GM10266 (cell line): ENCODE data around the gene DUSP9.
"Not testable (repeated sequence)": the region's sequence is repeated elsewhere in the genome, so short reads cannot be mapped to it uniquely, and the experiment has no call there.

ENCODE experiments used
- DNase-seq: peaks from one replicate; pipeline ENCODE4 v3.0.0; 2012; ENCODE audit errors: extremely low spot score
- CTCF ChIP-seq: IDR thresholded peaks from 2 replicates; pipeline ENCODE4 v1.5.1; 2012; ENCODE audit warnings: mild to moderate bottlenecking, low read depth; ENCODE audit not compliant: control insufficient read depth, insufficient read depth; ENCODE audit errors: missing control alignments

Gene DUSP9

DNA sequence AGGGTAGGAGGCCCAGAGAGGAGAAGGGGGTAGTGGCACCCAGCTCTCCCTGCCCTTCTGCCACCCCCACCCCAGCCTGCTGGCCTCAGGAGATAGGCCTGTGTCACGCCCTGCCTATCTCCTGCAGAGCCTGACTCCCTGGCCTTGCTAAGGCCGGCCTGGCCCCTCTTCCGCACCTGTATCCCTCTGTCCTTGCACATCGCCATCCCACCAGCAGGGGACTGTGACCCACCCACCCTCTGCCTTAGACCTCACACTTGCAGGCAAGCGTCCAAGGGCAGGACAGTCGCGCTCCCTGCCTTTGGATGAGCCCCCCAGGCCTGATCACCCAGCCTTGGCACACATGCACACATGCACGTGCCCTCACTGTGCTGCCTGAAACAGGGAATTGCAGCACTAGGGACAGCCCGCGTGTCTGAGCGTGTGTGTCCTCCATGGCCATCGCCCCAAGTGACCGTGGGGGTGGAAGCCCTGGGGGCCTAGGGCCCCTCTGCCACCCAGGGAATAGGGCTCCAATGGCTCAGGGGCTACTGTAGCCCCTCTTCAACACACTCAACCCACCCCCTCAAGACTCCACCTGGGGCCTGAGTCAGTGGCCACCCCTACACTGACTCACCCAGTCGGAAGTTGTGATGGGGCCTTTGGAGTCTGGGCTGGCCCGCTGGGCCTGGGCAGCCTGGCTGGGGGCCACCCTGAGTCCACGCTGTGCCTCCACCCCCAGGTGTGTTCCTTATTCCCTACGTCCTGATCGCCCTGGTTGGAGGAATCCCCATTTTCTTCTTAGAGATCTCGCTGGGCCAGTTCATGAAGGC lies 42.9 kb downstream of the DUSP9 start:
- DNase-seq, result no peak
- no peak for TF ChIP-seq CTCF

- TF ChIP-seq CTCF, result no peak
- DNase-seq, result no peak
These were observed 43.5 kb downstream of the DUSP9 start for GRCh38 chrX:153690466-153690865.

DNA sequence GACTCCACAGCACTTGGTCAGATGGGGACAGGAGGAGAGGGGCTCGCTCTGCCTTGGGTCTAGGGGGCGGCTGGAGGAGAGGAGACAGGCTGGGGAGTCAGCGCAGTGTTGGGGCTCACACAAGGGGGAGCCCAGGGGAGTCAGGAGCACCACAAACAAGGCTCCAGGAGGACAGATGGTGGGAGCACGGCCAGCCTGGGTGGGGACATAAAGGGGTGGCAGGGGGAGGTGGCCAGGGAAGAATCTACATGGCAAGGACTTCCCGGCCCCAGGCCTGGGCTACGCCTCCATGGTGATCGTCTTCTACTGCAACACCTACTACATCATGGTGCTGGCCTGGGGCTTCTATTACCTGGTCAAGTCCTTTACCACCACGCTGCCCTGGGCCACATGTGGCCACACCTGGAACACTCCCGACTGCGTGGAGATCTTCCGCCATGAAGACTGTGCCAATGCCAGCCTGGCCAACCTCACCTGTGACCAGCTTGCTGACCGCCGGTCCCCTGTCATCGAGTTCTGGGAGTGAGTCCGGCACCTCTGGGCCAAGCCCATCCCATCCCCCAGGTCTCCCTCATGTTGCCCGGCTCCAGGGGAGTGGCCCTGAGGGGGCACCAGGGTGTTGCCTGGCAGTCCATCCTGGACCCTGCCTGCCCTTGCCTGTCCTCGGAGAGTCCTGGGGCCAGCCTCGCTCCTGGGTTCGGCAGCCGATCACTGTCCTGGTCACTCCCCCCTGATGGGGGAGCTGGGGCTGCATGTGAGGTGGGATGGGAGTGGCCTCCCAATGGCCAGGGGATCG lies 44.2 kb downstream of the DUSP9 start:
- not testable (repeated sequence) for DNase-seq

DNA sequence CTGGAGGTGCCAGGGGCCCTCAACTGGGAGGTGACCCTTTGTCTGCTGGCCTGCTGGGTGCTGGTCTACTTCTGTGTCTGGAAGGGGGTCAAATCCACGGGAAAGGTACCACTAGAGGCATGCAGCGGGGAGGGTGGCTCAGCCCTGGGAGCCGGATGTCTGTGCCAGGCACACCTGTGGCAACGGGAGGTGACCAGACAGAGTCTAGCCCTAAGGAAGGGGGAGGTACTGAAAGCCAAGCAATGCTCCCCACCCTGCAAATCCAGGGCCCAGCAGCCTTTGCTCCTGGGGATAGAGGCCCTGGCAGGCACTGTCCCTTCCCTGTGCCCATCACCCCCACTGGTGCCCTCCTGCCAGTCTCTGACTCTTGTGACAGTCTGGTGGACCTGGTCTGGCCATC lies 45.0 kb downstream of the DUSP9 start:
- TF ChIP-seq CTCF, result no peak
- DNase-seq, result no peak

DNA sequence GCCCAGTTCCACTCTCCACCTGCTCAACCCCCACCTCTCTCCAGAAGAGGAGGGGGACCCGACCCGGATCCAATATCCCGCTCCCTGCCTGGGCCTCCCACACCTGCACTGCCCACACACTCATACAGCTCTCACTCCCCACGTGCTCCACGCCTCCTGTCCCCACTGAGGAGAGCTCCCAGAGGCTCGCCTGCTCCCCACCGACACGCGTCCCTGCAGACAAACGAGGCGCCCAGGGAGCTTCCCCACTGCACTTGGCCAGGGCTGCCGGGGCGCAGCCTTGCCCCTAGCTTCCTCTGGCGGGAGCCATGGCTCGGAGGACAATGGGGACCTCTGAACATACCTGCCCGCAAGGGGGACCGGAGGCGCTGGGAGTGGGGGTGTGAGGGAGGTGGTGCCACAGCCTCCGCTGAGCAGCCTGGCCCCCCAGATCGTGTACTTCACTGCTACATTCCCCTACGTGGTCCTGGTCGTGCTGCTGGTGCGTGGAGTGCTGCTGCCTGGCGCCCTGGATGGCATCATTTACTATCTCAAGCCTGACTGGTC lies 45.7 kb downstream of the DUSP9 start:
- no peak for TF ChIP-seq CTCF
- DNase-seq, result no peak

GRCh38 chrX:153693216-153694086 lies 46.4 kb downstream of the DUSP9 start:
- no peak for DNase-seq
- no peak for TF ChIP-seq CTCF

DNA sequence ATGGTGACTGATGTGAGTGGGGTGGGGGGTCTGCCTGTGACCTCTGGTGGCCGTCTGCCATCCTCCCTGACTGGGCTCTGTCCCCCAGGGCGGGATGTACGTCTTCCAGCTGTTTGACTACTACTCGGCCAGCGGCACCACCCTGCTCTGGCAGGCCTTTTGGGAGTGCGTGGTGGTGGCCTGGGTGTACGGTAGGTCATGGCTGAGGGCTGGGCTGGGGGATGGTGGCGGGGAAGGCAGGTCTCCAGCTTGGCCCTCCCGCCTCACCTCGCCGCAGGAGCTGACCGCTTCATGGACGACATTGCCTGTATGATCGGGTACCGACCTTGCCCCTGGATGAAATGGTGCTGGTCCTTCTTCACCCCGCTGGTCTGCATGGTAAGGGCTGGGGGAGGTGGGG lies 47.3 kb downstream of the DUSP9 start:
- DNase-seq, result not testable (repeated sequence)
